Adrenal gland (tissue), 12 donors: ENCODE results near the gene CASP4. TPM values are rescaled to one million over a fixed set of nuclear protein-coding genes. Genes with fewer than 3 reads are reported as not detected.
"Not testable (repeated sequence)": the region's sequence is repeated elsewhere in the genome, so short reads cannot be mapped to it uniquely, and the experiment has no call there.

Source experiments
- DNase-seq, 7 donors: peaks; one replicate each; pipeline ENCODE4 v3.0.0-alpha.2; 2019 to 2020
- H3K27ac ChIP-seq, 5 donors: fragments of 200-600 bp; sonication (generic) in 4 of 5; 1 replicate in 3 of 5; 2 replicates in 2 of 5; pipeline versions ENCODE4 v1.5.1 to v1.8.0; 2016 to 2020; ENCODE audit warnings: mild to moderate bottlenecking in 1 of 5
- H3K27me3 ChIP-seq: fragments of 200-600 bp; 2 replicates; pipeline ENCODE4 v1.8.0; 2021
- H3K36me3 ChIP-seq, 2 donors: fragments of 200-600 bp; replicated peaks in 1 of 2; 1 replicate in 1 of 2; 2 replicates in 1 of 2; pipeline versions ENCODE4 v1.5.1 to v1.8.0; 2018 to 2022
- H3K4me1 ChIP-seq, 2 donors: fragments of 200-600 bp; replicated peaks in 1 of 2; 1 replicate in 1 of 2; 2 replicates in 1 of 2; pipeline versions ENCODE4 v1.5.1 to v1.8.0; 2018 to 2021
- H3K4me3 ChIP-seq, 4 donors: fragments of 200-600 bp; sonication (generic) in 3 of 4; one replicate each; pipeline ENCODE4 v1.5.1; 2016 to 2018
- H3K9me3 ChIP-seq, 3 donors: fragments of 200-600 bp; sonication (generic) in 1 of 3; replicated peaks in 1 of 3; 1 replicate in 2 of 3; 2 replicates in 1 of 3; pipeline versions ENCODE4 v1.5.1 to v1.8.0; 2016 to 2021
- POLR2A ChIP-seq, 2 donors: fragments of 450-650 bp; IDR thresholded peaks; one replicate each; pipeline ENCODE4 v1.6.1; 2017; ENCODE audit warnings: antibody characterized with exemption in 2 of 2, mild to moderate bottlenecking in 2 of 2, moderate library complexity in 1 of 2
- WGBS, 4 donors: extraction: QIAGEN DNeasy Blood & Tissue Kit in 2 of 4; methylation state at CpG; one replicate each; pipeline versions ENCODE4 v1.1.5 to v1.1.7; 2013 to 2017; 5-methylcytosine and 5-hydroxymethylcytosine counted together
- intact Hi-C, 2 donors: fragments of 100-400 bp; cut with DNase I; formaldehyde crosslinking; loops; one replicate each; pipeline versions ENCODE4 v1.14.1 to v1.15.0; 2022 to 2023
- polyA plus RNA-seq, 3 donors: library from polyadenylated mRNA; stranded (reverse); fragments of 200-250 nt in 2 of 3; fragments of 350-450 nt in 1 of 3; fragmentation: Illumina TruSeq in 1 of 3; extraction: RNeasy Lipid Tissue Mini Kit (QIAGEN cat#74804) in 1 of 3; gene quantifications; one replicate each; pipeline ENCODE4 v1.2.3, GENCODE V29; 2013 to 2014
- total RNA-seq, 9 donors: library from RNA; depleted of rRNA in 4 of 9; stranded (reverse); fragments of >200 nt in 4 of 9; fragments of 120-200 nt in 1 of 9; fragmentation: NEBNext Ultra II Directional in 1 of 9; extraction: Animal tissue kit (Norgen Biotek cat#: 25700) in 1 of 9; gene quantifications; one replicate each; pipeline versions ENCODE4 v1.1.0 to v1.2.4, GENCODE V29; 2013 to 2023
- TF ChIP-seq, protein P1 (sequence below), 6 experiments: fragments of 450-650 bp in 4 of 6; fragments of 200-600 bp in 2 of 6; sonication (generic) in 1 of 6; IDR thresholded peaks; 1 replicate in 5 of 6; 2 replicates in 1 of 6; pipeline versions ENCODE4 v1.5.1 to v1.8.0; 2016 to 2021; ENCODE audit warnings: antibody characterized with exemption in 6 of 6, mild to moderate bottlenecking in 2 of 6, moderate library complexity in 1 of 6
- donor health status: healthy with polysubstance abuse.
- donor health status: Bipolar disorder and iron deficiency.
- donor health status: DM: yes; HTN: yes; CAD: no.
- donor health status: DM: no; HTN: no; CAD: no.
- donor health status: DM: no; HTN: no; CAD: no.
- donor health status: DM: yes; HTN: yes; CAD: no.

Gene CASP4
- total and polyA plus RNA-seq, 12 donors, result 29.0 to 81.2 (median 49.9) TPM

DNA sequence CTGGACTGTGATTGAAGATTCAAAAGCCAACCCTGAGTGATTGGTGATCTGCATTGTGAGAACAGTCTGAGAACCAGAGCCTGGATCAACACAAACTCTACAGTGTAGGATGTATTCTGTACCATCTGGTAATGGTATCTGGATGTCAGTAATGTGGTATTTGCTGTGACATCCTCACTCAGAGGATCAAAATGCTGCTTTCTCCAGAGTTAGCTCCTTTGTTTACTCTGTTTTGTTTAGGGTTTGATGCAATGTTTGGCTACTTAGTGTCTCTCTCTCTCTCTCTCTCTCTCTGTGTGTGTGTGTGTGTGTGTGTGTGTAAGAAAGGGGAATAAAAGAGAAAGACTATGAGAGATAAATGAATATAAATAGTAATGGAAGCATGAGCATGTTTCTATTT, 24.3 kb downstream of the CASP4 start:
- DNase-seq, result no peak
- H3K4me1 ChIP-seq, result no peaks in the 10 kb centered on the region
- intact Hi-C loops, result no loop called here
- no peaks in the 10 kb centered on the region for H3K9me3 ChIP-seq
- peaks cover 0 to 27% of the 10 kb centered on the region in 2 donors for H3K36me3 ChIP-seq
- no peak for TF ChIP-seq POLR2A (IDR thresholded peaks at IDR 0.05)
- TF ChIP-seq, protein P1, sequence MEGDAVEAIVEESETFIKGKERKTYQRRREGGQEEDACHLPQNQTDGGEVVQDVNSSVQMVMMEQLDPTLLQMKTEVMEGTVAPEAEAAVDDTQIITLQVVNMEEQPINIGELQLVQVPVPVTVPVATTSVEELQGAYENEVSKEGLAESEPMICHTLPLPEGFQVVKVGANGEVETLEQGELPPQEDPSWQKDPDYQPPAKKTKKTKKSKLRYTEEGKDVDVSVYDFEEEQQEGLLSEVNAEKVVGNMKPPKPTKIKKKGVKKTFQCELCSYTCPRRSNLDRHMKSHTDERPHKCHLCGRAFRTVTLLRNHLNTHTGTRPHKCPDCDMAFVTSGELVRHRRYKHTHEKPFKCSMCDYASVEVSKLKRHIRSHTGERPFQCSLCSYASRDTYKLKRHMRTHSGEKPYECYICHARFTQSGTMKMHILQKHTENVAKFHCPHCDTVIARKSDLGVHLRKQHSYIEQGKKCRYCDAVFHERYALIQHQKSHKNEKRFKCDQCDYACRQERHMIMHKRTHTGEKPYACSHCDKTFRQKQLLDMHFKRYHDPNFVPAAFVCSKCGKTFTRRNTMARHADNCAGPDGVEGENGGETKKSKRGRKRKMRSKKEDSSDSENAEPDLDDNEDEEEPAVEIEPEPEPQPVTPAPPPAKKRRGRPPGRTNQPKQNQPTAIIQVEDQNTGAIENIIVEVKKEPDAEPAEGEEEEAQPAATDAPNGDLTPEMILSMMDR (IDR thresholded peaks at IDR 0.05), result no peak
- no peak overlapping the region for H3K27ac ChIP-seq
- H3K4me3 ChIP-seq, result no peak overlapping the region
- no peaks in the 10 kb centered on the region for H3K27me3 ChIP-seq

DNA sequence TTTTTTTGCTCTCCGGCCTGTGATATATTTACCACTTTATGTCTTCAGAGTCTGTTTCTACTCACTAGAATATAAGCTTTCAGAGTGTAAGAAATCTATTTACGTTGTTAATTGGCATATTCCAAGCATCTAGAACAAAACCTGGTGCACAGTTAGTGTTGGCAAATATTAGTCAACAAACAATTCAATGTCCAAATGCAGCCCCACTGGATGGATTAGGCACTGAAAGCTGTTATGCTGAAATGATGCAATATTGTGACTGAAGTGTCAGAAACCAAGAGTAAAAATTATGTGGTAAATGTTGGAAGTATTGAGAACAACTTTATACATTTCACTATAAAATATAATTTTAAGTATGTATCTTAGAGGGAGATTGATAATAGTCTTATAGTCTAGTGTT, 24.8 kb downstream of the CASP4 start:
- TF ChIP-seq POLR2A (IDR thresholded peaks at IDR 0.05), result no peak
- TF ChIP-seq, protein P1 (IDR thresholded peaks at IDR 0.05), result no peak
- Histone ChIP-seq H3K4me3 (no peak overlapping the region), H3K27me3 (no peaks in the 10 kb centered on the region), H3K27ac (no peak overlapping the region), H3K9me3 (no peaks in the 10 kb centered on the region), H3K4me1 (no peaks in the 10 kb centered on the region), H3K36me3 (peaks cover 0 to 27% of the 10 kb centered on the region in 2 donors)
- DNase-seq, result no peak
- 41 to 50% (median 43%) methylated on average over 2 of the region's 2 CpGs for WGBS, 4 donors
- intact Hi-C loops, result no loop called here

GRCh38 chr11:104934594-104934993, 33.8 kb downstream of the CASP4 start:
- WGBS, 4 donors, result 32 to 68% (median 46%) methylated on average over 1 of the region's 1 CpG
- TF ChIP-seq, protein P1 (IDR thresholded peaks at IDR 0.05), result no peak
- TF ChIP-seq POLR2A (IDR thresholded peaks at IDR 0.05), result no peak
- Histone ChIP-seq H3K9me3 (no peaks in the 10 kb centered on the region), H3K27ac (no peak overlapping the region), H3K27me3 (no peaks in the 10 kb centered on the region), H3K4me1 (no peaks in the 10 kb centered on the region), H3K36me3 (no peaks in the 10 kb centered on the region), H3K4me3 (no peak overlapping the region)
- DNase-seq, result no peak
- intact Hi-C loops, result no loop called here

DNA sequence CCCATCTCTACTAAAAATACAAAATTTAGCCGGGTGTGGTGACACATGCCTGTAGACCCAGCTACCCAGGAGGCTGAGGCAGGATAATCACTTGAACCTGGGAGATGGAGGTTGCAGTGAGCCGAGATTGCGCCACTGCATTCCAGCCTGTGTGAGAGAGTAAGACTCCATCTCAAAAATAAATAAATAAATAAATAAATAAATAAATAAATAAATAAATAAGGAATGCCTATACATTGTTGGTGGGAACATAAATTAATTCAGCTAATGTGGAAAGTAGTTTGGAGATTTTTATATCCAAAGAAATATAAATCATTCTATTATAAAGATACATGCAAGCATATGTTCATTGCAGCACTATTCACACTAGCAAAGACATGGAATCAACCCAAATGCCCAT, 34.3 kb downstream of the CASP4 start:
- WGBS, 4 donors, result 95 to 99% (median 95%) methylated on average over 3 of the region's 3 CpGs
- intact Hi-C loops, result not testable (repeated sequence)

GRCh38 chr11:104928811-104929210, 39.6 kb downstream of the CASP4 start:
- H3K27me3 ChIP-seq, result no peaks in the 10 kb centered on the region
- no peak overlapping the region for H3K4me3 ChIP-seq
- intact Hi-C loops, result no loop called here
- H3K4me1 ChIP-seq, result no peaks in the 10 kb centered on the region
- DNase-seq, result no peak
- H3K27ac ChIP-seq, result no peak overlapping the region
- no peaks in the 10 kb centered on the region for H3K9me3 ChIP-seq
- TF ChIP-seq, protein P1 (IDR thresholded peaks at IDR 0.05), result no peak
- TF ChIP-seq POLR2A (IDR thresholded peaks at IDR 0.05), result no peak
- H3K36me3 ChIP-seq, result no peaks in the 10 kb centered on the region

More for the DNA sequence above, 34.3 kb downstream of the CASP4 start:
- not testable (repeated sequence) for H3K9me3 ChIP-seq, H3K27me3 ChIP-seq, H3K4me1 ChIP-seq, H3K36me3 ChIP-seq, H3K27ac ChIP-seq, DNase-seq, H3K4me3 ChIP-seq
